ENCODE data around the gene ZC3HAV1.
"Not testable (repeated sequence)": the region's sequence is repeated elsewhere in the genome, so short reads cannot be mapped to it uniquely, and the experiment has no call there.

ZC3HAV1 gene

GRCh38 chr7:139112316-139112715, 2.8 kb upstream of the ZC3HAV1 start:
- no peak for DNase-seq (ENCODE audit: low spot score)

DNA sequence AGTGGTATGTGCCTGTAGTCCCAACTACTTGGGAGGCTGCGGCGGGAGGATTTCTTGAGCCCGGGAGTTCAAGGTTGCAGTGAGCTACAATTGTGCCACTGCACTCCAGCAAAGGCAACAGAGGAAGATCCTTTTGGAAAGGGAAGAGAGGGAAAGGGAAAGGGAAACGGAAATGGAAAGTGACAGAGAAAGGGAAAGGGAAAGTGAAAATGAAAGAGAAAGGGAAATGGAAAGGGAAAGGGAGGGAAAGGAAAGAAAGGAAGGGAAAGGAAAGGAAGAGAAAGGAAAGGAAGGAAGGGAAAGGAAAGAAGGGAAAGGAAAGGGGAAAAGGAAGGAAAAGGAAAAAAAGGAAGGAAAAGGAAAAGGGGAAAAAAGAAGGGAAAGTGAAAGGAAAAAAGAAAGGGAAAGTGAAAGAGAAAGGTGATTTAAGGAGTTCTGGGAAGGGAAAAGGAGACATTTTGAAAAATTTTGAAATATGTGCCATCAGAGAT, 2.3 kb upstream of the ZC3HAV1 start:
- DNase-seq (ENCODE audit: low spot score): no peak

DNA sequence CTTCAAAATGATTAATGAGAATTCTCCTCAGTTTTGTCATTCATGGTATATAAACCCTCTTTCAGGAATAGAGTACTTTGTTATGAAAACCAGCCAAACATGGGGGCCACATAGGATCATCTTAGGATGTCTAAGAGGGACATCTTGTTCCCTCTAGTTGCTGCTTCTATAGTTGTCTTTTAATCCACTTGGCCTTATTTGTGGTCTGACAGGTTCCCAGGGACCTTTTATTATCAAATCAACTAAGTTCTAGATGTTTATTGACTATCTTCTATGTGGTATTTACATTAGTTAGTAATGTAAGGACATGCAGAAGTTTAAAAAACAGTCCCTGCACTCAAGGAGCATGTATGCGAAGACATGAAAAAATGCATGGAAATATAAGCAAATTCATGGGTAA, 1.6 kb upstream of the ZC3HAV1 start:
- DNase-seq (ENCODE audit: low spot score): no peak

DNA sequence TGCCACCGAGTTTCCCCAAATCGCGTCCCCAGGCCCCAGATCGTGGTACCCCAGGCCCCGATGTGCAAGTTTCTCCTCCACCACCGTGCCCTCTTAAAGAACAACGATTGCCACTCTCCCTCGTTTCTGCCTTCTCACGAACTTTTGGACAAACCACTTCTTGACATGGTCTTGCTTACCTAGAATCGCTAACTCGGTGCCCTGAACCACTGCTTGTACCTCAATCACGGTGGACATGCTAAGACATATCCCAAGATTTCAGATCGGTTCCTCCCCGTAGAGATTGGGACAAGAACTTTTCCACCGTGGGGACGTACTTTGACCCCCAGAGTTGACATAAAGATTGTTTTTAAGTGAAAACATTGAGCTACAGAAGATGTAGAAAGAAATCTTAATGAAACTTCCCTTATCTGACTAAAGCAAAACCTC, 477 bp upstream of the ZC3HAV1 start:
- DNase-seq (ENCODE audit: low spot score): no peak

DNA sequence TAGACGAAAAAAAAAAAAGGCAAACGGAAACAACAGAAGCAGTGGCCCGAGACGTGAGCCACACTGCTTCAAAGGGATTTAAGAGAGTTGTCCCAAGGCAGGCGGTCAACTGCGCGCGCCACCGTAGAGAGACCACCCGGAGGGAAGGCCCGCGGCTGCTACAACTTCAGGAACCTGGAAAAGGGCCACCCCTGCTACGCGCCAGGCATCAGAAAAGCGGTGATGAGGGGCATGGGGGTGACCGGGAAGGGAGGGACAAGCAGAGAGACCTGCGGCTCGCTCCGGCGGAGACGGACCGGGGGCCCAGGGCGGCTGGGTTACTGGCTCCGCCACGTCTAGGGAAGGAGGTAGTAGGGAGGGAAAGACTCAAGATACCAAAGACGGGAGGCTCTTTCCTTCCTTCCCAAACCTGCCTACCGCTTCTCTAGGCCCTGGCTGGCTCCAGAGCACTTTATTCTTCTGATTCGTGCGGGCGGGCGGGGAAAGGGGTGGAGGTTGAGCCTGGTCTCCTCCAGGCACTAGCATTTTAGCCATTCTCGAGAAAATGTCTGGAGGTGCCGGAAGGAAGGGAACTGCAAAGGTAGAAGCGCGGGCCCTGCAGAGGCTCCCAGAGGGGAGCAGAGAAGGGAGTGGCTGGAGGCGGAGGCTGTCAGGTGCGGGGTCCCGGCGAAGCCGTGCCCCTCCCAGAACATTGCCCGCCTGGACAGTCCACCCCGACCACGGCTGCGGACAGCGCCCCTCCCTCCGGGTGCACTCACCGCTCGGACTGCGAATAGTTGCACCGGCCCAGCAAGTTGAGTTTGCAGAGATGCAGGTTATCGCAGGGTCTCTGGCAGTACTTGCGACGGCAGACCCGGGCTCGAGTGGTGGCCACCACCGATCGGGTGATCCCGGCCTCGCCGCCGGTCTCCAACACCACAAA, 993 bp downstream of the ZC3HAV1 start:
- DNase-seq (ENCODE audit: low spot score): peak; percentile 42

GRCh38 chr7:139106959-139107358, 2.6 kb downstream of the ZC3HAV1 start:
- DNase-seq (ENCODE audit: low spot score): no peak

- not testable (repeated sequence) for DNase-seq (ENCODE audit: low spot score)
Observed at GRCh38 chr7:139106227-139106626, 3.3 kb downstream of the ZC3HAV1 start.

DNA sequence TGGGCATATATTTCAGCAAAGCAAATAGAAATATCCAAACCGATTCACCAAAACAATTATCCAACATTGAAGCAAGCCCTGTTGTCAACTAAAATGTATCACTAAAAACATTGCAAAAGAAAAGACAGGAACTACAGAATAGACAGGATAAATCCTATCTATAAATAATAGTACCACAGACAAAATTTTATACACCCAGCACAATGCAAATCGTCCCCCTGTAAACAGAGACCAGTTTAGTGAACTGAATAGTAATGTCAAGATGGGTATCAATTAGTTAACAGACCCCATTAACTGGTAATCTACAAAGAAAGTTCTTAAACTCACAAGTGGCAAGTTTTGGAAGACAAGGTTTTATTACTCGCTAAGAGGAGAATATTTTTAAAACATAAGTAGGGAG, 4.0 kb downstream of the ZC3HAV1 start:
- no peak for DNase-seq (ENCODE audit: low spot score)

DNA sequence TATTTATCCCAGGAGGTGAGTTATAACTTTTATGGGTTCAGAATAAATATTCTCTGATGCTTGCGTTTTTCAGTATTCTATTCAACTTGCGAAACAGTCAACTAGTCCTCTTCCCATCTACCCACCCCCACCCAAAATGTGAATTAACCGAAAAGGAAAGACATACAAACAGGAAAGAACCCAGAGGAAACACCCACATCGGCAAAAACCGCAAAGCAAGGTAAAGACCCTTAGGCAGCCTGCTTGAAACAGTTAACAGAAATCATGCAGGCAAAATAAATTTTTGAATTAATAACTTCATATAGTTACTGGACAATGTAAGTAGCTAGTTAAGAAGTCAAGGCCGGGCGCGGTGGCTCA, 5.4 kb downstream of the ZC3HAV1 start:
- DNase-seq (ENCODE audit: low spot score): no peak

DNA sequence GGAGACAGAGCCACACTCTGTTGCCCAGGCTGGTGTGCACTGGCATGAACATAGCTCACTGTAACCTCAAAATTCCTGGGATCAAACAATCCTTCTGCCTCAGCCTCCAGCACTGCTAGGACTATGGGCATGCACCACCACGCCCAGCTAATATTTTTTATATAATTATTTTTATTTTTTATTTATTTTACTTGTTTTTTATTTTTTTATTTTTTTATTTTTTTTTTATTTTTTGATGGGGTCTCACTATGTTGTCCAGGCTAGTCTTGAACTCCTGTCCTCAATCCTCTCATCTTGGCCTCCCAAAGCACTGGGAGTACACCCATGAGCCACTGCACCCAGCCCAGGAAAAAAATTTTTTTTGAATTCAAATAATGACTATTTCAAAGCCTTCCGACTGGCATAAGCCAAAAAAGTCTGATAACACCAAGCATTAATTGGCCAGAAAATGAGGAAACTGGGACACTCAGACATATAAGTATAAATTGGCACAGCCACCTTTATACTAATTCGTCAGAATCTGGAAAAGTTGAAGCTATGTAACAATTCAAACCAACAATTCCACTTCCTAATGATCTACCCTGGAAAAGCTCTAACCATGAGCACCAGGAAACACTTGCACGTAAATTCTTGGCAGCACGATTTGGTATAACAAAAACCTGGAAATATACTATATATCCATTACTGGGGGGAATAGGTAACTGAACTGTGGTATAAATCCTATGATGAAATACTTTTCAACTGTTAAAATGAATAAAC, 6.3 kb downstream of the ZC3HAV1 start:
- DNase-seq (ENCODE audit: low spot score): no peak

- not testable (repeated sequence) for DNase-seq (ENCODE audit: low spot score)
Observed at GRCh38 chr7:139101637-139102158, 7.8 kb downstream of the ZC3HAV1 start.

- DNase-seq (ENCODE audit: low spot score): no peak
Observed at GRCh38 chr7:139099172-139099947, 10.2 kb downstream of the ZC3HAV1 start.

DNA sequence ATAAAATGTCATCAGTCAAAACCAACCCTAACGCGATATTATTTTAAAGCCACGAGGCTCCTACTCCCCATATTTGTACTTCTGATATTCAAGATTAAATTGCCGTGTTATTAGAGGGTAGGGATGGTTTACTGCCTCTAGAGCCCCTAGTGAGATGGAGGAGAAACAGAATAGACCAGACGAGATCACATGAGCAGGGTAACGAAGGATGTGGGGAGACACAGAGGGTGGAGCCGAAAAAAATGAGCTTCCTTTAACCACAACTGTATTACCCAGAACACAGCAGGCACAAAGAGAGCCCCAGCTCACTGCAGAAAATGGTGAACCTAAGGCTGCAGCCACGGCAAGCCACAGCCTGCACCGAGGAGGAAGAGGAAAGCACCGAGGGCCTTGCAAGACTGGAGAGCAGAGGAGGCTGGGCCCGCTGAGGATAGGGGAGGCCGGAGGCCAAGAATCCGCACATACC, 14.3 kb downstream of the ZC3HAV1 start:
- DNase-seq (ENCODE audit: low spot score): no peak

GRCh38 chr7:139094596-139094995, 14.9 kb downstream of the ZC3HAV1 start:
- DNase-seq (ENCODE audit: low spot score): no peak

DNA sequence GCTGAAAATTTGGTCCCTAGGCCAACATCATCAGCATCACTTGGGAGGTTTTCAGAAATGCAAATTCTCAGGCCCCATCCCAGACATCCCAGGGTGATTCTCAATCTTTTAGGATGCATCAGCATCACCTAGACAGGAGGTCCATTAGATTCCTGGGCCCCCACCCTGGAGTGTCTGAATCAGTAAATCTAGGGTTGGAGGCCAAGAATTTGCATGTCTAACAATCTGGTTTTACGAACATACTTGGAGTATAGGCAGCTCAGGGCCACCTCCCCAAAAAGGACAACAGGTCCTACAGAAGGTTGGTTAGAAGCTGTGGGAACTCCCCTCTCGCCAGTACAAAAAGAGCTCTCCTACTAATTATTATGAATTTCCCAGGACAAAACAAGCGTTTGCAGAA, 15.5 kb downstream of the ZC3HAV1 start:
- no peak for DNase-seq (ENCODE audit: low spot score)

DNA sequence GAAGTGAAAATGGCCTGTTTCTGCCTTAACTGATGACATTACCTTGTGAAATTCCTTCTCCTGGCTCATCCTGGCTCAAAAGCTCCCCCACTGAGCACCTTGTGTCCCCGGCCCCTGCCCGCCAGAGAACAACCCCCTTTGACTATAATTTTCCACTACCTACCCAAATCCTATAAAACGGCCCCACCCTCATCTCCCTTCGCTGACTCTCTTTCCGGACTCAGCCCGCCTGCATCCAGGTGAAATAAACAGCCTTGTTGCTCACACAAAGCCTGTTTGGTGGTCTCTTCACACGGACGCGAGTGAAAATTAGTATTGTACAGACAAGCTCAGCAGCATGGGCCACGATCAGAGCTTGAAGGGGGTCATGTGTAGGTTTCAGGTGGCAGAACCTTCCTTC, 16.0 kb downstream of the ZC3HAV1 start:
- DNase-seq (ENCODE audit: low spot score): not testable (repeated sequence)

- no peak for DNase-seq (ENCODE audit: low spot score)
Observed at GRCh38 chr7:139092090-139092796, 17.3 kb downstream of the ZC3HAV1 start.

DNA sequence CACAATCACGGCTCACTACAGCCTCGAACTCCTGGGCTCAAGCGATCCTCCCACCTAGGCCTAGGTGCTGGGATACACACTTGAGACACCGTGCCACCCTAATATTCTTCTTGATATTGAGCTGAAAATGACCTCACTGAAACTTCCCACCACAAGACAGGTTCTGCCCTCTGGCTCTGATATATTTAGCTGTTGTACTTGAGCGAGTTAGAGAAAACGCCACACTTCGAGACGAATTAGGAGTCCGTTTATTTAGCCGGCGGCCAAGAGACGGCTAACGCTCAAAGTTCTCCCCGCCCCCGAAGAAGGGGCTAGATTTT, 17.9 kb downstream of the ZC3HAV1 start:
- no peak for DNase-seq (ENCODE audit: low spot score)

- DNase-seq (ENCODE audit: low spot score): no peak
Observed at GRCh38 chr7:139089118-139089517, 20.4 kb downstream of the ZC3HAV1 start.

- no peak for DNase-seq (ENCODE audit: low spot score)
Observed at GRCh38 chr7:139088268-139088667, 21.3 kb downstream of the ZC3HAV1 start.

DNA sequence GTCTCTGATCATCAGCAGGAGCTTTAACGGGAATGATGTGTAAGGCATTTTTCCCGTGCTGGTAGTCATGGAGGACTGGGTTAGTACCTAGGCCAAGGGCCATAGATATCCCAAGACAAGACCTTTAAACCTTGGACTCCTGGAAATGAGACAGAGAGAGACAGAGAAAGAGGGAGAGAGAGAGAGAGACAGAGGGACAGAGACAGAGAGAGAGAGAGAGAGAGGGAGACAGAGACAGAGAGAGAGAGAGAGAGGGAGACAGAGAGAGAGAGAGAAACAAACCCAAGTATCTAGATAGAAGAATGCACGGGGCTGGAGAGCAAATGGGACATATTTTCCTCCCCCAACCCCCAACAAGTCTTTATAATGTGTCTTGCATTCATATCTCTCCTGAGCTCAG, 22.3 kb downstream of the ZC3HAV1 start:
- no peak for DNase-seq (ENCODE audit: low spot score)

Measured in hepatic stellate cell (primary cell).